HG02884 (cell line): ENCODE measurements around the gene TIAL1.
A peak's percentile ranks its signal among the peaks of the same experiment; 100 is the strongest.
"Not testable (repeated sequence)": the region's sequence is repeated elsewhere in the genome, so short reads cannot be mapped to it uniquely, and the experiment has no call there.

Source experiments
- ATAC-seq: cut with Tn5 transposase; IDR thresholded peaks from one replicate; pipeline ENCODE4 v1.9.1; 2021; ENCODE audit warnings: mild to moderate bottlenecking, moderate library complexity; ENCODE audit not compliant: unreplicated experiment

Gene TIAL1

GRCh38 chr10:119596537-119597404 lies at the start of gene TIAL1:
Gene TIAL1 (minus strand): TSS chr10:119596964. CDS start chr10:119596465, 499 bp downstream.
- ATAC-seq: peak; percentile 82

- ATAC-seq: no peak
These were observed 48.2 kb upstream of the TIAL1 start for GRCh38 chr10:119644994-119645393.

- no peak for ATAC-seq
These were observed 47.5 kb upstream of the TIAL1 start for GRCh38 chr10:119644205-119644814.

GRCh38 chr10:119643306-119644204 lies 46.8 kb upstream of the TIAL1 start:
- no peak for ATAC-seq

GRCh38 chr10:119642556-119643111 lies 45.9 kb upstream of the TIAL1 start:
- no peak for ATAC-seq

GRCh38 chr10:119640875-119641526 lies 44.2 kb upstream of the TIAL1 start:
- no peak for ATAC-seq

- ATAC-seq: no peak
These were observed 43.6 kb upstream of the TIAL1 start for GRCh38 chr10:119640384-119640783.

GRCh38 chr10:119638982-119639381 lies 42.2 kb upstream of the TIAL1 start:
- no peak for ATAC-seq

GRCh38 chr10:119637631-119638030 lies 40.9 kb upstream of the TIAL1 start:
- no peak for ATAC-seq

GRCh38 chr10:119634219-119634544 lies 37.4 kb upstream of the TIAL1 start:
- no peak for ATAC-seq

- no peak for ATAC-seq
These were observed 36.9 kb upstream of the TIAL1 start for GRCh38 chr10:119633538-119634218.

GRCh38 chr10:119630300-119630699 lies 33.5 kb upstream of the TIAL1 start:
- no peak for ATAC-seq

- no peak for ATAC-seq
These were observed 29.0 kb upstream of the TIAL1 start for GRCh38 chr10:119625570-119626280.

- ATAC-seq: no peak
These were observed 24.3 kb upstream of the TIAL1 start for GRCh38 chr10:119621078-119621384.

- no peak for ATAC-seq
These were observed 23.7 kb upstream of the TIAL1 start for GRCh38 chr10:119620241-119621077.

- not testable (repeated sequence) for ATAC-seq
These were observed 23.0 kb upstream of the TIAL1 start for GRCh38 chr10:119619811-119620210.

- no peak for ATAC-seq
These were observed 22.5 kb upstream of the TIAL1 start for GRCh38 chr10:119619215-119619614.

- ATAC-seq: no peak
These were observed 20.3 kb upstream of the TIAL1 start for GRCh38 chr10:119616882-119617570.
